B cell (primary cell): ENCODE data around the gene CASP8AP2.

ENCODE experiments used
- CTCF ChIP-seq: fragments of 200-600 bp; IDR thresholded peaks from one replicate; pipeline ENCODE4 v1.8.0; 2022; ENCODE audit warnings: antibody characterized with exemption, mild to moderate bottlenecking
- EZH2 ChIP-seq: IDR thresholded peaks from 2 replicates; pipeline ENCODE4 v1.6.1; 2012; ENCODE audit warnings: borderline replicate concordance, low read depth, mild to moderate bottlenecking, moderate library complexity, low read length; ENCODE audit not compliant: insufficient read depth, poor library complexity, severe bottlenecking

DNA sequence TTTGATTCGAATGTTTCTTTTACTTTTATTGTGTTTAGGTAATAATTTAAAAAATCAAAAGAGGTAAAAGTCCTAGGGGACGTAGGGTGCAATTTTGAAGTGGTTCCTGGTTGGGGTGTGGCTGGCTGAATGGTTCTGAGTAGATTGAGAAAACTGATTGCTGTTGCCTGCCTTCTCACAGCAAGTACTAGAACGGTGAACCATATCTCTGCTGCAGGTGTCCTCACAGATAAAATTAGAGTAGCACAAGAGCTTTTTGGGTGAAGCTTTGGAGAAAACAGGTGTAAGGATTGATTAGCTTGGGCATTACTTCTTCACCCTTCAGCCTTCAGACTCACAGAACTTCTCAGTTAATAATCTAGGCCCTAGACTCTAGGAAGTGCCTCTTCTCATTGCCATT lies 44.8 kb downstream of the CASP8AP2 start:
- TF ChIP-seq CTCF (no peak), EZH2 (no peak)
